DND-41 (cell line): ENCODE data around the gene RAB3C.

ENCODE experiments used
- ATAC-seq: fragments of 200-7000 bp; cut with Tn5 transposase; 3 replicates; pipeline ENCODE4 v1.9.1; 2021; ENCODE audit warnings: low read depth; ENCODE audit not compliant: insufficient read depth
- DNase-seq: peaks from one replicate; pipeline ENCODE4 v3.0.0-alpha.2; 2020
- H2AFZ ChIP-seq: 2 replicates; pipeline ENCODE4 v1.6.0; 2012; ENCODE audit warnings: low read depth, low read length
- H3K27ac ChIP-seq: 2 replicates; pipeline ENCODE4 v1.5.1; 2012; ENCODE audit warnings: low read length, inconsistent platforms
- H3K27me3 ChIP-seq: fragments of 200-600 bp; sonication (generic); 2 replicates; pipeline ENCODE4 v1.6.0; 2012; ENCODE audit warnings: low read length, mild to moderate bottlenecking, inconsistent platforms; ENCODE audit not compliant: insufficient read depth, poor library complexity
- H3K36me3 ChIP-seq: 2 replicates; pipeline ENCODE4 v1.5.1; 2012; ENCODE audit warnings: low read length, inconsistent platforms; ENCODE audit not compliant: insufficient read depth
- H3K4me1 ChIP-seq: 2 replicates; pipeline ENCODE4 v1.5.1; 2012; ENCODE audit warnings: mild to moderate bottlenecking, low read length; ENCODE audit not compliant: insufficient read depth
- H3K4me2 ChIP-seq: 2 replicates; pipeline ENCODE4 v1.6.0; 2012; ENCODE audit warnings: mild to moderate bottlenecking, moderate library complexity, low read length, inconsistent platforms; ENCODE audit not compliant: insufficient read depth
- H3K4me3 ChIP-seq, 2 experiments: fragments of 200-600 bp in 1 of 2; shearing (Covaris generic) in 1 of 2; 2 replicates each; pipeline ENCODE4 v1.5.1; 2012 to 2016; ENCODE audit warnings: inconsistent platforms in 2 of 2, low read length in 2 of 2, mild to moderate bottlenecking in 2 of 2, low read depth in 1 of 2, moderate library complexity in 1 of 2
- H3K79me2 ChIP-seq: 2 replicates; pipeline ENCODE4 v1.6.0; 2012; ENCODE audit warnings: low read length, inconsistent platforms; ENCODE audit not compliant: insufficient read depth
- H3K9ac ChIP-seq: 2 replicates; pipeline ENCODE4 v1.6.0; 2012; ENCODE audit warnings: low read depth, mild to moderate bottlenecking, inconsistent platforms, low read length, moderate library complexity
- H3K9me3 ChIP-seq: 2 replicates; pipeline ENCODE4 v1.5.1; 2012; ENCODE audit warnings: low read length, moderate library complexity, mild to moderate bottlenecking, inconsistent platforms; ENCODE audit not compliant: insufficient read depth, severe bottlenecking
- H4K20me1 ChIP-seq: 2 replicates; pipeline ENCODE4 v1.6.0; 2012; ENCODE audit warnings: low read length; ENCODE audit not compliant: insufficient read depth
- CTCF ChIP-seq: IDR thresholded peaks from 2 replicates; pipeline ENCODE4 v1.5.1; 2012; ENCODE audit warnings: borderline replicate concordance, low read length, moderate library complexity, mild to moderate bottlenecking; ENCODE audit not compliant: poor library complexity, severe bottlenecking; ENCODE audit errors: extremely low read depth
- EZH2 ChIP-seq: IDR thresholded peaks from 3 replicates; pipeline ENCODE4 v1.6.1; 2012; ENCODE audit warnings: borderline replicate concordance, low read depth, mild to moderate bottlenecking, moderate library complexity, low read length, inconsistent platforms; ENCODE audit not compliant: severe bottlenecking

RAB3C gene

GRCh38 chr5:58648846-58649245 lies 66.0 kb downstream of the RAB3C start:
- DNase-seq (no peak), ATAC-seq (no peak)
- Histone ChIP-seq H3K36me3 (no peaks in the 10 kb centered on the region), H3K27me3 (no peaks in the 10 kb centered on the region), H3K9me3 (no peaks in the 10 kb centered on the region), H3K79me2 (no peaks in the 10 kb centered on the region), H3K4me2 (no peak overlapping the region), H4K20me1 (no peaks in the 10 kb centered on the region), H3K4me3 (no peak overlapping the region), H3K4me1 (no peaks in the 10 kb centered on the region), H2AFZ (no peak overlapping the region), H3K27ac (no peak overlapping the region), H3K9ac (no peak overlapping the region)
- TF ChIP-seq EZH2 (no peak), CTCF (no peak)

GRCh38 chr5:58649716-58650115 lies 66.8 kb downstream of the RAB3C start:
- H3K27ac ChIP-seq: no peak overlapping the region
- H3K36me3 ChIP-seq: no peaks in the 10 kb centered on the region
- ATAC-seq (no peak), DNase-seq (no peak)
- H3K4me3 ChIP-seq: no peak overlapping the region
- H3K4me1 ChIP-seq: no peaks in the 10 kb centered on the region
- H3K9ac ChIP-seq: no peak overlapping the region
- H2AFZ ChIP-seq: no peak overlapping the region
- H3K9me3 ChIP-seq: no peaks in the 10 kb centered on the region
- H4K20me1 ChIP-seq: no peaks in the 10 kb centered on the region
- H3K27me3 ChIP-seq: no peaks in the 10 kb centered on the region
- no peak overlapping the region for H3K4me2 ChIP-seq
- H3K79me2 ChIP-seq: no peaks in the 10 kb centered on the region
- TF ChIP-seq EZH2 (no peak), CTCF (no peak)

- H3K9me3 ChIP-seq: no peaks in the 10 kb centered on the region
- no peaks in the 10 kb centered on the region for H3K4me1 ChIP-seq
Observed at GRCh38 chr5:58653521-58653920, 70.6 kb downstream of the RAB3C start.

More at GRCh38 chr5:58653521-58653920, 70.6 kb downstream of the RAB3C start:
- no peak overlapping the region for H3K9ac ChIP-seq
- H3K36me3 ChIP-seq: no peaks in the 10 kb centered on the region
- no peak overlapping the region for H3K4me2 ChIP-seq
- H3K4me3 ChIP-seq: no peak overlapping the region
- no peak overlapping the region for H2AFZ ChIP-seq
- DNase-seq (no peak), ATAC-seq (no peak)
- TF ChIP-seq CTCF (no peak), EZH2 (no peak)
- no peak overlapping the region for H3K27ac ChIP-seq
- no peaks in the 10 kb centered on the region for H4K20me1 ChIP-seq
- H3K79me2 ChIP-seq: no peaks in the 10 kb centered on the region
- H3K27me3 ChIP-seq: no peaks in the 10 kb centered on the region
